Activated CD4-positive, alpha-beta T cell treated with anti-CD3 and anti-CD28 coated beads, Interleukin-2, amount 10 ng/mL, durations not matched to agents 24 days and 14 days (primary cell): ENCODE measurements around the gene COL26A1. TPM values are rescaled to one million over a fixed set of nuclear protein-coding genes. Genes with fewer than 3 reads are reported as not detected.
A peak's percentile ranks its signal among the peaks of the same experiment; 100 is the strongest.

Experiments used
- DNase-seq: peaks from one replicate; pipeline ENCODE4 v3.0.0; 2022
- H3K27ac Mint-ChIP-seq: one replicate; pipeline ENCODE4 v1.8.0; 2022; ENCODE audit warnings: mild to moderate bottlenecking, mixed read lengths
- H3K27me3 Mint-ChIP-seq: one replicate; pipeline ENCODE4 v1.8.0; 2022; ENCODE audit warnings: mixed read lengths
- H3K36me3 Mint-ChIP-seq: one replicate; pipeline ENCODE4 v1.8.0; 2022; ENCODE audit warnings: low read depth, mild to moderate bottlenecking, mixed read lengths
- H3K4me1 Mint-ChIP-seq: one replicate; pipeline ENCODE4 v1.8.0; 2021; ENCODE audit warnings: mixed read lengths
- H3K4me3 Mint-ChIP-seq: one replicate; pipeline ENCODE4 v1.8.0; 2022; ENCODE audit warnings: mild to moderate bottlenecking, moderate library complexity, mixed read lengths
- H3K9me3 Mint-ChIP-seq: one replicate; pipeline ENCODE4 v1.8.0; 2021; ENCODE audit warnings: mixed read lengths
- intact Hi-C: fragments of 100-400 bp; cut with micrococcal nuclease; formaldehyde crosslinking; loops from one replicate; pipeline ENCODE4 v1.15.1; 2023
- total RNA-seq: library from RNA; stranded (reverse); gene quantifications from 2 replicates; pipeline ENCODE4 v1.2.3, GENCODE V29; 2022

COL26A1 gene
- total RNA-seq, 1 donor from 2014 or later = not detected

- intact Hi-C loops = no loop called here
- Mint-ChIP-seq H3K4me3 (no peak overlapping the region), H3K27me3 (no peaks in the 10 kb centered on the region), H3K27ac (no peak overlapping the region), H3K9me3 (no peaks in the 10 kb centered on the region), H3K36me3 (no peaks in the 10 kb centered on the region), H3K4me1 (no peaks in the 10 kb centered on the region)
- DNase-seq = no peak
These were observed 174.5 kb downstream of the COL26A1 start for GRCh38 chr7:101537205-101537604.

DNA sequence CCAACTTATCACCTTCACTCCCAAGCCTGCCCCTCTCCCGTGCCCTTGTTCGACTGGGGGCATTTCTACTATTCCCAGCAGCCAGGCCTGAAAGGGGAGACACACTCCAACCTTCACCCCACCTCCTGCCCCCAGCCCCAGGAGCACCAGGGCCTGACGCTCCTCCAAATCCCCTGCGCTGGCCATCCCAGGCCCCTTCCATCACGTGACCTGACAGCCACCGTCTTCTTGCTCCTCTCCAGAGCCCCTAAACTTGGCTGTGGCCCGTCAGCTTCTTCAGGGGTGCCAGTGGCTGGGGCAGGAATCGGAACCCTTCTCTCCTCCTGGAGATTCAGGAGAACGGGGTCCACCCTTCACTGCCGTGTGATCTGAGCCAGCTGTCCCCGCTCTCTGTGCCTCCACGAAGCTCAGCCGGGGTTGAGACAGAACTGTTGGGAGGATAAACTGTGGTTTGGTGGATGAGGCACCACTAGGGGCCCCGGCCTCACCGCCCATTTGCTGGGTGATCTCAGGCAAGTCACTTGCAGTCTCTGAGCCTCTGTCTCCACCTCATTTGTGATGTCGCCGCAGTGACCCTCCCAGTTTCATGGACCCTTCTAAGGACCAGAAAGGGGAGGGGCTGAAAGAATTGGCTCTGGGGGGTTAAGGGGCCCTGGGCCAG lies 175.4 kb downstream of the COL26A1 start:
- Mint-ChIP-seq H3K4me1 (no peaks in the 10 kb centered on the region), H3K4me3 (no peak overlapping the region), H3K9me3 (no peaks in the 10 kb centered on the region), H3K27ac (no peak overlapping the region), H3K36me3 (no peaks in the 10 kb centered on the region), H3K27me3 (no peaks in the 10 kb centered on the region)
- no peak for DNase-seq
- intact Hi-C loops = no loop called here

DNA sequence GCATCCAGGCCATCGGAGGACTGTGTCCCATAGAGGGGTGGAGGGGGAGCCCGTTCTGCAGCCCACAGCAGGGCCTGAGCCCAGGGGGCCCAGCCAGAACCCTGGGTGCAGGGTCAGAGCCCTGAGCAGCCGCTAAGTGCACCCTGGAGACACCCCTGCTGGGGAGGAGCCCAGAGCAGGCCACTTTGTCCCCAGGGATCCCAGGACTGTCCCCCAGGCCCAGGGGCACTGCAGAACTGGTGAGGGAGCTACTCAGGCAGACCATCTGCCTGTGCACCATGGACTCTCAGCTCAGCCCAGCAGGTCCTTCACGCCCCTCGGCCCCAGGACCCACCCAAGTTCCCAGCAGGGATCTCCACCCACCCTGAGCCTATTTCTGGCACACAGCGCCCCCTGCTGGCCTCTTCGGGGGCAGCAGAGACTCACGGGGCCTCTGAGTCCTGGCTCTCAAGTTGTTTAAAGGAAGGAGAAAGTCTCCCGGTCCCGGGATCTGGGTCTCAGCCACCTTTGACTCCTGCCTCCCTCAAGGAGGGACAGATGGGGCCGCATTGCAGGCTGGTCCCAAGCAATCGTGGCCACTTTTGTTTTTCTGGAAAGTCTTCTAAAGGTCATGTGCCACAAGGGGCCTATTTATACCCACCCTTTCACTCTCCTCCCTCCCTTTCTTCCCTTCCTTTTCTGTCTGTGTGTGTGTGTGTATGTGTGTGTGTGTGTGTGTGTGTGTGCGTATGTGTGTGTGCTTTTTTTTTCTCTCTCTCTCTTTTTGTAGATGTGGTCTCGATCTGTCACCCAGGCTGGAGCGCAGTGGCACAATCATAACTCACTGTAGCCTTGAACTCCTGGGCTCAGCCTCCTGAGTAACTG lies 176.2 kb downstream of the COL26A1 start:
- H3K27me3 Mint-ChIP-seq = no peaks in the 10 kb centered on the region
- no peaks in the 10 kb centered on the region for H3K36me3 Mint-ChIP-seq
- no peak overlapping the region for H3K27ac Mint-ChIP-seq
- H3K9me3 Mint-ChIP-seq = no peaks in the 10 kb centered on the region
- DNase-seq = peak; percentile 88
- no peak overlapping the region for H3K4me3 Mint-ChIP-seq
- intact Hi-C loops = no loop called here
- no peaks in the 10 kb centered on the region for H3K4me1 Mint-ChIP-seq

DNA sequence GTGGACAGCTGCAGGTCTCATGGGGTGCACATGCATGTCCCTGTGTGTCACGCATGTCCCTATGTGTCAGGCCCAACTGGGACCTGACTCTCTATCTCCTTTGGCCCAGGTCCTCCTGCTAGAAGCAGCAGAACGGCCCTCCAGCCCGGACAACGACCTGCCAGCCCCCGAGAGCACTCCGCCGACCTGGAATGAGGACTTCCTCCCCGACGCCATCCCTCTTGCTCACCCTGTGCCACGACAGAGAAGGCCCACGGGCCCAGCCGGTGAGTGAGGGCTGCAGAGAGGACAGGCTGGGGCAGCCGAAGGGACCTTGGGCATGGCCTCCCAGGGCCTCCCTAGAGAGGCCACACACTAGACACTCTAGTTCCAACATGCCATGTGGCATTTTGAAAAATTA lies 177.1 kb downstream of the COL26A1 start:
- Mint-ChIP-seq H3K27me3 (no peaks in the 10 kb centered on the region), H3K4me3 (no peak overlapping the region), H3K9me3 (no peaks in the 10 kb centered on the region), H3K36me3 (no peaks in the 10 kb centered on the region), H3K27ac (no peak overlapping the region), H3K4me1 (no peaks in the 10 kb centered on the region)
- intact Hi-C loops = no loop called here
- no peak for DNase-seq

DNA sequence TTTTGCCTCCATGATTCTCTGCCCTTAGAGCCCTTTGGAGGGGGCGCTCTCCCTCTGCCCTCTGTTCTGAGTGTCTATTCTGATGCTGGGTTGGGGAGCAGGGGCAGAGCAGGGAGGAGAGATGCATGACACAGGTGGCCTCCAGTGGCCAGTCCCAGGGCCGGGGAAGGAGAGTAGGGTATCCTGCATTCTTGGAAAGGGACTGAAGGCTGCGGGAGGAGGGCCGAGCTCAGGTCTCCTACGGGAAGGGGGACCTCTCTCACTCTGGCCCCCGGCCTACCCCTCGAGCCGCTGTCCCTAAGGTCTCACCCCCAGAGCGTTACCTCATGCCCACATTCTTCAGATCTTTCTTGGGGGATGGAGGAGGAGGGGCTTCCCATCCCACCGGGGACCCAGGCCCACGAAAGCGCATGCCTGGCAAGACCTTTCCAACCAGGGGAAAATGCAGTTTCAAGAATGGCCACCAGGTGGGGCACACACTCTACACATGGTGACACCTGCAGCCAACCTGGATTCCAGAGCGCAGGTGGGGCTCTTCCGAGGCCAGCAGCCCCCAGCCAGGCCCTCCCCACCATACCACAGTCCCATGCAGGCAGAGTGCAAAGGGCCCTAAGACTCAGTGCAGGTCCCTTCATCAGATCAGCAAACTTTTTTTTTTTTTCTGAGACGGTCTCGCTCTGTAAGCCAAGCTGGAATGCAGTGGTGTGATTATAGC lies 180.0 kb downstream of the COL26A1 start:
- H3K4me1 Mint-ChIP-seq = no peaks in the 10 kb centered on the region
- no peaks in the 10 kb centered on the region for H3K9me3 Mint-ChIP-seq
- DNase-seq = peak; percentile 92
- H3K4me3 Mint-ChIP-seq = no peak overlapping the region
- intact Hi-C loops = loop anchor here (1.0 kb wide), 1 partner anchor 730 kb away; no protein-coding TSS in a partner anchor
- H3K27ac Mint-ChIP-seq = no peak overlapping the region
- no peaks in the 10 kb centered on the region for H3K36me3 Mint-ChIP-seq
- H3K27me3 Mint-ChIP-seq = no peaks in the 10 kb centered on the region

DNA sequence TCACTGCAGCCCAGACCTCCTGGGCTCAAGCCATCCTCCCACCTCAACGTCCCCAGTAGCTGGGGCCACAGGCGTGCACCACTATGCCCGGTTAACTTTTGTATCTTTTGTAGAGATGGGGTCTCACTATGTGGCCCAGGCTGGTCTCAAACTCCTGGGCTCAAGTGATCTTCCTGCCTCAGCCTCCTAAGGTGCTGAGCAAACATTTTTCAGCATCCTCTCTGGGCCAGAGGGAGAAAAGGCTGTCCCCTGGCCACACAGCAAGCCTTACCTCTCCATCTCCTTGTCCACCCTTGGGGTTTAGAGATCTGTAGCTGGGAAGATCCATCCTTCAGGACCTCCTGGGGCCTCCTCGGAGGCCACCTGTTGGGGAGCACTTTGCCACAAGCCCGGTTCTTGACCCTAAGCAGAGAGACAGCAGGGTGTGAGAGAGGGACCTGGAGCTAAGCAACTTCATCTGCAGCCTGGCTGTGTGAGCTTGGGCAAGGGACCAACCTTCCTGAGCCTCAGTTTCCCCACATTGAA lies 180.6 kb downstream of the COL26A1 start:
- no peak overlapping the region for H3K4me3 Mint-ChIP-seq
- H3K4me1 Mint-ChIP-seq = no peaks in the 10 kb centered on the region
- H3K27me3 Mint-ChIP-seq = no peaks in the 10 kb centered on the region
- H3K36me3 Mint-ChIP-seq = no peaks in the 10 kb centered on the region
- intact Hi-C loops = loop anchor here (1.0 kb wide), 1 partner anchor 729 kb away; no protein-coding TSS in a partner anchor
- H3K9me3 Mint-ChIP-seq = no peaks in the 10 kb centered on the region
- no peak overlapping the region for H3K27ac Mint-ChIP-seq
- no peak for DNase-seq

DNA sequence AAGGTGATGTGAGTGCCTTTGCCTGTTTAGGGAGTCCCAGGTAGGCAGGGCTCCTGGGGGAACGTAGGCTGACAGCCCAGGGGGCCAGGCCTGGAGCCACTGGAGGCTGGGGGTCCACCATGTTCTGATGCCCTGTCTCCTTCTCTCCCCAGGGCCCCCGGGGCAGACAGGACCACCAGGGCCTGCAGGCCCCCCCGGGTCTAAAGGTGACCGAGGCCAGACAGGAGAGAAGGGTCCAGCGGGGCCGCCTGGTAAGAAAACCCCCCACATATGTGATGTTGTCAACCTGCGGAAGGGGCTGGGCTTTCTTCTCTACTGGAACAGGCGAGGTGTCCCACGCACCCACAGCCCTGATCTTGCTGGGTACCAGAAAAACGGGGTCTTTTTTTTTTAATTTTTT lies 181.2 kb downstream of the COL26A1 start:
- Mint-ChIP-seq H3K4me1 (no peaks in the 10 kb centered on the region), H3K27me3 (no peaks in the 10 kb centered on the region), H3K9me3 (no peaks in the 10 kb centered on the region), H3K27ac (no peak overlapping the region), H3K36me3 (no peaks in the 10 kb centered on the region), H3K4me3 (no peak overlapping the region)
- intact Hi-C loops = loop anchor here (1.0 kb wide), 1 partner anchor 728 kb away; no protein-coding TSS in a partner anchor
- no peak for DNase-seq

DNA sequence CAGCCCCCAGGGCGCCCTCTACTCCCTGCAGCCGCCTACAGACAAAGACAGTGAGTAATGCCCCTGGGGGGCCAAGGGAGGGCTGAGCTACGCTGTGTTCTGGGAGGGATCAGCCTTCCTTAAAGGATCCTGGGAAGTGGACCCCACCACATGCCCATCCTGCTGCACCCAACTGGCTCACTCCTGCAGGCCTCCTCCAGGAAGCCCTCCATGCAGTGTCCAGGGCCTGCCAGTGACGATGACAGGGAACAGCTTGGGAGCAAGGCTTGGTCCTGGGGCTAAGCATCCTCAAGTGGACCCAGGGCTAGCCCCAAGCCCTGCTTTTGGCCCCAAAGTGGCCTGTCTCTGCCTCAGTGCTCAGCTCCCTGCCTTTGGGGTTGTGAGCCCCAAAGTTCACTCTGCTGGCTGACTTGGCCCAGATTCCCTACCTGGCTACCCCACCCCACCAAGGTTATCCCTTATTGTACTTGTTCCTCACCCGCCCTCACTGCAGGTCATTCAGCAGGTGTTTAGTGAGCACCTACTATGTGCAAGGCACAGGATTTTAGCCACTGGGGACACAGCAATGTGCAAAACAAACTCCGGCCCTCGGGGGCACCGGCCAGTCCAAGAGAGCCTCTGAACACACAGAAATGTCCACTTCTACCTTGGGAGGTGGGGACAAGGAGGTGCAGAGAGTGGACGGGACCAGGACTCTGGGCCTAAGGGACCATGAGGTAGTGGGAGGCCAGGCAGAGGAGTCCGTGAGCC lies 182.9 kb downstream of the COL26A1 start:
- no peak for DNase-seq
- no peak overlapping the region for H3K4me3 Mint-ChIP-seq
- no peaks in the 10 kb centered on the region for H3K9me3 Mint-ChIP-seq
- H3K36me3 Mint-ChIP-seq = no peaks in the 10 kb centered on the region
- no peak overlapping the region for H3K27ac Mint-ChIP-seq
- no peaks in the 10 kb centered on the region for H3K27me3 Mint-ChIP-seq
- no peaks in the 10 kb centered on the region for H3K4me1 Mint-ChIP-seq
- intact Hi-C loops = no loop called here

GRCh38 chr7:101546308-101546936 lies 183.7 kb downstream of the COL26A1 start:
- Mint-ChIP-seq H3K4me3 (no peak overlapping the region), H3K27ac (no peak overlapping the region), H3K27me3 (no peaks in the 10 kb centered on the region), H3K9me3 (no peaks in the 10 kb centered on the region), H3K4me1 (no peaks in the 10 kb centered on the region), H3K36me3 (no peaks in the 10 kb centered on the region)
- intact Hi-C loops = no loop called here
- no peak for DNase-seq

- H3K4me3 Mint-ChIP-seq = no peak overlapping the region
- intact Hi-C loops = no loop called here
- H3K36me3 Mint-ChIP-seq = no peaks in the 10 kb centered on the region
- H3K27me3 Mint-ChIP-seq = no peaks in the 10 kb centered on the region
- no peaks in the 10 kb centered on the region for H3K4me1 Mint-ChIP-seq
- H3K27ac Mint-ChIP-seq = no peak overlapping the region
- H3K9me3 Mint-ChIP-seq = no peaks in the 10 kb centered on the region
- no peak for DNase-seq
These were observed 184.6 kb downstream of the COL26A1 start for GRCh38 chr7:101547022-101547915.

DNA sequence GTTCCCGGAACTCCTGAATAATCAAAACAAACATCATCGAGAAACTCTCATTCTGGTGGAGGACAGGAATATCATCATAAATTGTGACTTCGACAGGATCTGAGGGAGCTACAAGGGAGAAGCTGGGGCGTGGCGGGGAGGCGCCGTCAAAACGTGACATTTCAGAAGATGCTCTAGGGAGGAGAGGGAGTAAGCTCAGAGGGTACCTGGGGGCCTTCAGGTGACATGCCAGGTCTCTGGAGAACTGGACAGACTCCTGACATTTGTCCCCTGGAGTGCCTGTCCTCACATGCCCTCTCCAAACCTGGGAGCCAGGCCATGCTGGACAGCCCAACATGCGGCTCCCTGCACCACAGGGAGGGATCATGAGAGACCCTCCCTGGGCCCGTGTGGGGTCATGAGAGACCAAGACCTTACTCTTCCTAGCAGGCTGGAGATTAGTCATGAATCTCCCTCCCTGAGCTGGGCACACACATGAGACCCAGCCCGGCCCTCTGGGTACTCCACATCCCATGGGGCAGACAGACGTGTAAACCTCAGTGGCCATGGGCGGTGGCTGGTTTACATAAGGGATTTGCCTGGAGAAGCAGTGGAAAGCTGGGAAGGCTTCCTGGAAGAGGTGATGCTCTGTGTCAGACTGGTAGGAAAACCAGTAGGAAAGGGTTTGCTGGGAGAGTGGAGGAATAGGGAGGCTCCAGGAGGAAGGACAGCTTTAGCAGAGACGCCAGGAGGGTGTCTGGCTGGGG lies 185.4 kb downstream of the COL26A1 start:
- H3K27ac Mint-ChIP-seq = no peak overlapping the region
- H3K9me3 Mint-ChIP-seq = no peaks in the 10 kb centered on the region
- no peaks in the 10 kb centered on the region for H3K4me1 Mint-ChIP-seq
- no peaks in the 10 kb centered on the region for H3K27me3 Mint-ChIP-seq
- intact Hi-C loops = no loop called here
- no peak for DNase-seq
- no peaks in the 10 kb centered on the region for H3K36me3 Mint-ChIP-seq
- H3K4me3 Mint-ChIP-seq = no peak overlapping the region

DNA sequence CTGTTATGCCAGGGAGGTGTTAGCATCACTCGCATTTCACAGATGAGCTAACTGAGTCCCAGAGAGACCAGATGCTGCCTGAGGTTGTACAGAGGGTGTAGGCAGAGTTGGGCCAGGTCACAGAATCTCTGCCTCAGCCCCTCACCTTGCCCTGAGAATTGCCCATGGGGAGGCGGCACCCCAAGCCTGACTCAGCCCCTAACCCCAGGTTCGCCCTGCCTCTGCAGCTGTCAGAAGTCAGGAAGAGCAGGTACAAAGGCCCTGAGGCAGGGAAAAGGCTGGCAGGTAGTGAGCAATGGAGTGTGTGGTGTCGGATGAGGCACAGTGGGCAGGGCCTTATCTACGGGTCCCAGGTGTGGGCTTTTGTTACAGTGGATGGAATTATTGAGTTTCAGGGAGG lies 187.1 kb downstream of the COL26A1 start:
- H3K27me3 Mint-ChIP-seq = no peaks in the 10 kb centered on the region
- intact Hi-C loops = no loop called here
- no peak overlapping the region for H3K4me3 Mint-ChIP-seq
- no peaks in the 10 kb centered on the region for H3K9me3 Mint-ChIP-seq
- H3K27ac Mint-ChIP-seq = no peak overlapping the region
- DNase-seq = no peak
- no peaks in the 10 kb centered on the region for H3K4me1 Mint-ChIP-seq
- H3K36me3 Mint-ChIP-seq = no peaks in the 10 kb centered on the region
